ENCODE results near the gene BAAT.
A peak's percentile ranks its signal among the peaks of the same experiment; 100 is the strongest.

Gene BAAT

DNA sequence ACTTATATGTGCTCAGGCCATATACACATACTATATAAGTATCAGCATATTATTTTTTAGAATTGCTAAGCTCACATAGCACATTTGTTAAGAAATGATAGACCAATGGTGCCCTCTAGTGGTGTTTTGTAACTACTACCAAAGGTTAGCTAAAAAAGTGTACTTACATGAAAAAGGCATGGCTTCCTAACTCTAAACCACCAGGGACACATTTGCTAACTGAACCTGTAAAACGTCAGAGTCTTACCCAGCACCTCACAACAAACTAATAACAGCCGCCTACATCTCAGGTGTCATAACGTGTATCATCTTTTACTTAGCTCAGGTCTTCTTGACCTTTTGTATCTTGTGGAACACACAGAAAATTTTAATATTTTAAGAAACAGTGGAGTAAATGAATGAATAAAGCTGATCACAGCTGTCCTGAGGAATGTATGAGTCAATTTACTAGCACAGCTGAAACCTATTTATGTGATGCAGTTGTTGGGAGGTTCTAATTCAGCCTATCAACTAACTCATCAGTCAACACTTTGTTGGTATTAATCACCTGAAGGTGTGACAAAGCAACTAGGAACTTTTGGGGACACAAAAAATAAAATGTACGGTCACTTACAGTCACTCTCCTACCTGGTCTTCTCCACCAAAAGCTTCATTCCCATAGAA is 72.9 kb downstream of the BAAT start:
- DNase-seq = peak; percentile 45 to 80

DNA sequence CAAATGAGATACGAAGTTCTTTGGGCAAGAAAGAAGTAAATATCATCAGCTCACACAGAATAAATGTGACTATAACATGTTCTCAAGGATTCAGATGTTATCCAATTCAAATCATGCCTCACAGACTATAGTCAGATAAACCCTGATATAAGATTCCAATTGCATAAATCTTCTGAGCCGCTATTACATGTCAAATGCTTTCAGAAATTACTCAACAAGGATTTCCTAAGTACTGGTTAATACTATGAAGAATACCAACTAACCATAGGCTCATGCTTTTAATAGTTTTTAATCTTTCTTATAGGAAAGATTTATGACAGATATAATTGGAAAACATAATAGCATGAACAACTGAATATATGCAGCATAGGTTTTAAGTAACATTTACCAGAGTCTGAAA is 73.6 kb downstream of the BAAT start:
- no peak for DNase-seq

Data from SW 1271 (cell line).